Mammary epithelial cell (primary cell): Measurements from ENCODE around the gene SEC14L5.

Experiments
- CTCF ChIP-seq, 2 donors: IDR thresholded peaks in 1 of 2; conservative IDR thresholded peaks in 1 of 2; 2 replicates each; pipeline ENCODE4 v1.5.1; 2011 to 2012; ENCODE audit warnings: inconsistent platforms in 2 of 2, low read length in 2 of 2, mild to moderate bottlenecking in 2 of 2, control low read depth in 1 of 2, low read depth in 1 of 2; ENCODE audit not compliant: insufficient read depth in 1 of 2; ENCODE audit errors: extremely low read depth in 1 of 2
- EZH2 ChIP-seq: IDR thresholded peaks from 2 replicates; pipeline ENCODE4 v1.6.1; 2012; ENCODE audit warnings: low read length, inconsistent platforms, borderline replicate concordance

- TF ChIP-seq CTCF (conservative IDR thresholded peaks at IDR 0.05 in 1 of 2, IDR thresholded peaks at IDR 0.05 in 1 of 2; ENCODE audit: extremely low read depth in 1 of 2, insufficient read depth in 1 of 2, low read depth in 1 of 2, low read length in 2 of 2) (no peak), EZH2 (no peak)
Observed at GRCh38 chr16:4911970-4912386, 46.2 kb upstream of the SEC14L5 start.
